ENCODE measurements around the gene COG1.

The COG1 gene

DNA sequence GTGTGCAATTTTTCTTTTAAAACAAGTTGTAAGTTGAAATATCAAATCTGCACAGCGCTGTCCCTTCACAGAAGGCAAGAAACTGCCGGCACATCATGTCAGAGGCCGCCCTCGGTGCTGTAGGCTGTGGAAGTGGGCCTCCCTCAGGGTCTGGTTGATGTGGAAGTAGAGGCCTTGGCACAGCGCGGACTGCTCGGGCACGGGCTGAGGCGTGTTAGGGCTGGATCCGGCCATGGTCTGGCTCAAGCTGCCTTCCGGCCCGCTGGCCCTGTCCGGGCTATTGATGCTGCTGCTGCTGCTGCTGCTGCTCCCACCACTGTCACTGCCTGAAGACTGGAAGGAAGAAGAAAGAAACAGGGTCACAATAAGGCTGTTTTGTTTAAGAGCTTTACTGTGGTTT is 16.6 kb downstream of the COG1 start:
- H2AFZ ChIP-seq = no peak overlapping the region
- peaks cover 3% of the 10 kb centered on the region for H3K79me2 ChIP-seq
- no peaks in the 10 kb centered on the region for H3K36me3 ChIP-seq (ENCODE audit: control insufficient read depth, insufficient read depth, low read length)
- H3K4me2 ChIP-seq (ENCODE audit: low read length) = no peak overlapping the region
- no peak overlapping the region for H3K4me3 ChIP-seq (ENCODE audit: low read depth, low read length)
- no peak for TF ChIP-seq CTCF (IDR thresholded peaks at IDR 0.05)
- no peak overlapping the region for H3K9ac ChIP-seq
- H3K27ac ChIP-seq = no peak overlapping the region
- H3K9me3 ChIP-seq (ENCODE audit: control insufficient read depth, low read length) = no peaks in the 10 kb centered on the region
- H3K27me3 ChIP-seq (ENCODE audit: control insufficient read depth, insufficient read depth, low read length) = no peaks in the 10 kb centered on the region
- no peaks in the 10 kb centered on the region for H3K4me1 ChIP-seq

DNA sequence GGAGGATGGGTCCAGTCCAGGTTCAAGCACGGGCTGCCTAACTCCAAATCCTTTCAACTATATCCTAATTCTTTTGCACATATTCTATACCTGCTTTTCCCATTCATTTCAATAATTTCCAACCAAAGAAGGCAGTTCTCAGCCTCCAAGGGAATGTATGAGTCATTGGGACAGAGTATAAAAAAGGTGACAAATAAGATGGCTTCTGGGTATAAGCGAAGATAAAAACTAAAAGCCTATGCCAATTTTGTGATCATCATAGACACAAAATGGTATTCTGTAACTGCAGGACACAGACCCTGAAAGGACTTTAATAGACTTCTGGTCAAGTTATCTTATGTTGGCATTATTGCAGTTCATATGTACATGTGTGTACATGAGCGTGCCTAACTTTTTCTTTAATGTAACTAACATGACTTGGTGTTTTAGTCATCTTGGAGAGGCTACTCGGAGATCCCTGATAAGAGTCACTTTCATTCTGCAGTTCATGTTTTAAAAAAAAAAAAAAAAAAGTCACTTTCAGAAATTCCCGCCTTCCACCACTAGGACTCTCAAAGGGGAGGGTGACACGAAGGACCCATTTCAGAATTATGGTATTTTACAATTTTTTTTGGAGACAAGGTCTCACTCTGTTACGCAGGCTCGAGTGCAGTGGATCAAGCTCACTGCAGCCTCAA is 17.3 kb downstream of the COG1 start:
- Histone ChIP-seq H3K9me3 (ENCODE audit: control insufficient read depth, low read length) (no peaks in the 10 kb centered on the region), H3K27ac (no peak overlapping the region), H3K36me3 (ENCODE audit: control insufficient read depth, insufficient read depth, low read length) (no peaks in the 10 kb centered on the region), H3K4me1 (no peaks in the 10 kb centered on the region), H2AFZ (no peak overlapping the region), H3K27me3 (ENCODE audit: control insufficient read depth, insufficient read depth, low read length) (no peaks in the 10 kb centered on the region), H3K9ac (no peak overlapping the region), H3K79me2 (peaks cover 3% of the 10 kb centered on the region), H3K4me3 (ENCODE audit: low read depth, low read length) (no peak overlapping the region), H3K4me2 (ENCODE audit: low read length) (no peak overlapping the region)
- TF ChIP-seq CTCF (IDR thresholded peaks at IDR 0.05) = no peak

DNA sequence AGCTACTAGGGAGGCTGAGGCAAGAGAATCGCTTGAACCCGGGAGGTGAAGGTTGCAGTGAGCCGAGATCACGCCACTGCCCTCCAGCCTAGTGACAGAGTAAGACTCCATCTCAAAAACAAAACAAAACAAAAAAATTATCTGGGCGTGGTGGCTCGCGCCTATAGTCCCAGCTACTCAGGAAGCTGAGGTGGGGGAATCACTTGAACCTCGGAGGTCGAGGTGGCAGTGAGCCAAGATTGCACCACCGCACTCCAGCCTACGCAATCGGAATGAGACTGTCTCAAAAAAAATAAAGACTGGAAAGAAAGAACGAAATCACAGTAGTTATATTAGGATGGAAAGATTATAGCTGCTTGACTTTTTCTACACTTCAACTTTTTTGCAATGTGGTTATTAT is 18.9 kb downstream of the COG1 start:
- TF ChIP-seq CTCF (IDR thresholded peaks at IDR 0.05) = no peak
- Histone ChIP-seq H3K4me3 (ENCODE audit: low read depth, low read length) (no peak overlapping the region), H3K4me1 (no peaks in the 10 kb centered on the region), H3K27ac (no peak overlapping the region), H2AFZ (no peak overlapping the region), H3K4me2 (ENCODE audit: low read length) (no peak overlapping the region), H3K9ac (no peak overlapping the region), H3K79me2 (peaks cover 3% of the 10 kb centered on the region), H3K9me3 (ENCODE audit: control insufficient read depth, low read length) (no peaks in the 10 kb centered on the region), H3K27me3 (ENCODE audit: control insufficient read depth, insufficient read depth, low read length) (no peaks in the 10 kb centered on the region), H3K36me3 (ENCODE audit: control insufficient read depth, insufficient read depth, low read length) (no peaks in the 10 kb centered on the region)

DNA sequence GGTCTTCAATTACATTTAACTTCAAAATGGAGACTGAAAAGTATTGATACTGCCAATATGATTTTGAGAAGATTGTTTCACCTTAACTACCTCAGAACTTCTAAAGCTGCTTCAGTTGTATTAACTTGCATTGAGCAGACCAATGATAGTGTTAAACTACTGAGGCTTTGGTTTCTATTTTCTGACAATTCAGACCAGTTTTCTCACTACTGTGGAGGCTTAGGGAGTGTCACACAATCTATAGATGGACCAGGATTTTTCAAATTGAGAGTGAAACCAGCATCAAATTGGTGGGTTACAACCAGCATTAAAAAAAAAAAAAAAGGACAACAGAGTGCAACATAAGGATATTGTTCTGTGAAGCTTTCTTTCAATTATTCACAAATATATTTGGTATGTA is 21.2 kb downstream of the COG1 start:
- Histone ChIP-seq H3K79me2 (peaks cover 7% of the 10 kb centered on the region), H3K27ac (no peak overlapping the region), H3K4me3 (ENCODE audit: low read depth, low read length) (no peak overlapping the region), H3K4me1 (no peaks in the 10 kb centered on the region), H3K27me3 (ENCODE audit: control insufficient read depth, insufficient read depth, low read length) (no peaks in the 10 kb centered on the region), H3K4me2 (ENCODE audit: low read length) (no peak overlapping the region), H3K9me3 (ENCODE audit: control insufficient read depth, low read length) (no peaks in the 10 kb centered on the region), H3K9ac (no peak overlapping the region), H2AFZ (no peak overlapping the region), H3K36me3 (ENCODE audit: control insufficient read depth, insufficient read depth, low read length) (no peaks in the 10 kb centered on the region)
- no peak for TF ChIP-seq CTCF (IDR thresholded peaks at IDR 0.05)

GRCh38 chr17:73214851-73215250 is 22.0 kb downstream of the COG1 start:
- Histone ChIP-seq H2AFZ (no peak overlapping the region), H3K4me2 (ENCODE audit: low read length) (no peak overlapping the region)
- no peak for TF ChIP-seq CTCF (IDR thresholded peaks at IDR 0.05)

More at GRCh38 chr17:73214851-73215250, 22.0 kb downstream of the COG1 start:
- Histone ChIP-seq H3K9ac (no peak overlapping the region), H3K79me2 (peaks cover 13% of the 10 kb centered on the region), H3K9me3 (ENCODE audit: control insufficient read depth, low read length) (no peaks in the 10 kb centered on the region), H3K36me3 (ENCODE audit: control insufficient read depth, insufficient read depth, low read length) (no peaks in the 10 kb centered on the region), H3K27ac (no peak overlapping the region), H3K4me1 (no peaks in the 10 kb centered on the region), H3K27me3 (ENCODE audit: control insufficient read depth, insufficient read depth, low read length) (no peaks in the 10 kb centered on the region), H3K4me3 (ENCODE audit: low read depth, low read length) (no peak overlapping the region)
